H1 (cell line): ENCODE results near the gene RIN2. TPM values are rescaled to one million over a fixed set of nuclear protein-coding genes. Genes with fewer than 3 reads are reported as not detected.

Experiments used
- CTCF ChIA-PET: fragments of 300-600 bp; sonication (Branson Sonifier 250); formaldehyde crosslinking; loops from one replicate; lab custom pipeline; 2021; ENCODE audit not compliant: partially characterized antibody; lab: Charles Lee
- POLR2A ChIA-PET: fragments of 300-600 bp; sonication (Branson Sonifier 250); formaldehyde crosslinking; loops from one replicate; lab custom pipeline; 2021; ENCODE audit warnings: inconsistent platforms; ENCODE audit not compliant: partially characterized antibody; lab: Charles Lee
- DNase-seq, 2 experiments: peaks; one replicate each; pipeline versions ENCODE4 v3.0.0 to v3.0.0-alpha.2; 2010 to 2022; ENCODE audit warnings: low spot score in 2 of 2, low read depth in 1 of 2, mixed read lengths in 1 of 2
- FAIRE-seq: peaks from 2 replicates; lab custom pipeline; 2011; peaks lifted over from hg19 to GRCh38; lab: Jason Lieb, UNC
- H2AFZ ChIP-seq: 2 replicates; pipeline ENCODE4 v1.8.1; 2012; ENCODE audit warnings: low read length, inconsistent platforms
- H2AK5ac ChIP-seq: 2 replicates; pipeline ENCODE4 v1.6.1; 2013; ENCODE audit warnings: low read depth, low read length
- H2BK120ac ChIP-seq: replicated peaks from 2 replicates; pipeline ENCODE3; 2013; ENCODE audit warnings: low read depth, low read length, inconsistent platforms
- H2BK12ac ChIP-seq: 2 replicates; pipeline ENCODE4 v1.6.1; 2013; ENCODE audit warnings: low read depth, low read length
- H2BK15ac ChIP-seq: 2 replicates; pipeline ENCODE4 v1.6.1; 2013; ENCODE audit warnings: low read length
- H2BK20ac ChIP-seq: 2 replicates; pipeline ENCODE4 v1.6.1; 2013; ENCODE audit warnings: low read length
- H2BK5ac ChIP-seq: 2 replicates; pipeline ENCODE4 v1.6.1; 2013; ENCODE audit warnings: low read depth, low read length
- H3K14ac ChIP-seq: 2 replicates; pipeline ENCODE4 v1.6.1; 2013; ENCODE audit warnings: inconsistent platforms; ENCODE audit not compliant: insufficient read length
- H3K18ac ChIP-seq: 2 replicates; pipeline ENCODE4 v1.6.1; 2013; ENCODE audit warnings: low read length; ENCODE audit errors: extremely low read depth
- H3K23ac ChIP-seq: 2 replicates; pipeline ENCODE4 v1.6.1; 2013; ENCODE audit warnings: inconsistent platforms; ENCODE audit not compliant: insufficient read length
- H3K23me2 ChIP-seq: 2 replicates; pipeline ENCODE4 v1.6.1; 2013; ENCODE audit warnings: low read depth, low read length
- H3K27ac ChIP-seq: 2 replicates; pipeline ENCODE4 v1.6.1; 2011; ENCODE audit warnings: low read depth, low read length, inconsistent platforms
- H3K27me3 ChIP-seq, 4 experiments: replicated peaks in 1 of 4; 1 replicate in 1 of 4; 2 replicates in 3 of 4; pipeline versions ENCODE4 v1.6.1 to v1.8.1; 2011 to 2013; ENCODE audit warnings: low read length in 3 of 4, mild to moderate bottlenecking in 3 of 4, inconsistent platforms in 2 of 4, mixed read lengths in 2 of 4, moderate library complexity in 1 of 4; ENCODE audit not compliant: control insufficient read depth in 3 of 4, insufficient read depth in 3 of 4; ENCODE audit errors: extremely low read depth in 1 of 4
- H3K36me3 ChIP-seq, 4 experiments: 2 replicates each; pipeline versions ENCODE4 v1.6.1 to v1.8.1; 2011 to 2013; ENCODE audit warnings: mild to moderate bottlenecking in 4 of 4, low read length in 3 of 4, moderate library complexity in 2 of 4, control low read depth in 1 of 4, inconsistent platforms in 1 of 4; ENCODE audit not compliant: insufficient read depth in 4 of 4, control insufficient read depth in 2 of 4
- H3K4ac ChIP-seq: replicated peaks from 2 replicates; pipeline ENCODE3; 2013; ENCODE audit warnings: low read length, low read depth, mixed read lengths, inconsistent platforms; ENCODE audit not compliant: insufficient read length
- H3K4me1 ChIP-seq, 4 experiments: replicated peaks in 1 of 4; 1 replicate in 1 of 4; 2 replicates in 3 of 4; pipeline versions ENCODE4 v1.6.1 to v1.8.1; 2011 to 2013; ENCODE audit warnings: low read length in 3 of 4, inconsistent platforms in 2 of 4, mixed read lengths in 1 of 4; ENCODE audit not compliant: insufficient read depth in 4 of 4, control insufficient read depth in 3 of 4
- H3K4me2 ChIP-seq, 2 experiments: 2 replicates each; pipeline versions ENCODE4 v1.6.1 to v1.8.1; 2011 to 2013; ENCODE audit warnings: low read depth in 2 of 2, low read length in 2 of 2, control low read depth in 1 of 2, inconsistent platforms in 1 of 2, mild to moderate bottlenecking in 1 of 2; ENCODE audit not compliant: insufficient read depth in 1 of 2
- H3K4me3 ChIP-seq, 4 experiments: fragments of 200-600, 300-600 bp in 1 of 4; sonication (generic), shearing (Covaris generic), sonication (Bioruptor Twin) in 1 of 4; 2 replicates each; pipeline versions ENCODE4 v1.5.1 to v1.8.1; 2011 to 2016; ENCODE audit warnings: low read length in 4 of 4, low read depth in 3 of 4, control low read depth in 2 of 4, inconsistent platforms in 2 of 4, mild to moderate bottlenecking in 2 of 4, mixed read lengths in 1 of 4, moderate library complexity in 1 of 4; ENCODE audit not compliant: insufficient read depth in 2 of 4; ENCODE audit errors: extremely low read depth in 1 of 4
- H3K56ac ChIP-seq: replicated peaks from 2 replicates; pipeline ENCODE3; 2013; ENCODE audit warnings: low read depth, mild to moderate bottlenecking, mixed read lengths, low read length, inconsistent platforms; ENCODE audit not compliant: insufficient read length
- H3K79me1 ChIP-seq: 2 replicates; pipeline ENCODE4 v1.6.1; 2013; ENCODE audit warnings: low read depth, low read length, control low read depth
- H3K79me2 ChIP-seq, 2 experiments: 2 replicates each; pipeline versions ENCODE4 v1.6.1 to v1.8.1; 2012 to 2013; ENCODE audit warnings: low read length in 2 of 2, mild to moderate bottlenecking in 2 of 2, inconsistent platforms in 1 of 2; ENCODE audit not compliant: insufficient read depth in 2 of 2, control insufficient read depth in 1 of 2
- H3K9ac ChIP-seq, 4 experiments: replicated peaks in 1 of 4; 1 replicate in 1 of 4; 2 replicates in 3 of 4; pipeline versions ENCODE4 v1.6.1 to v1.8.1; 2011 to 2013; ENCODE audit warnings: low read depth in 3 of 4, low read length in 3 of 4, control low read depth in 2 of 4, mild to moderate bottlenecking in 2 of 4, moderate library complexity in 2 of 4, inconsistent platforms in 1 of 4; ENCODE audit errors: extremely low read depth in 1 of 4
- H3K9me3 ChIP-seq, 2 experiments: 2 replicates each; pipeline versions ENCODE4 v1.6.1 to v1.8.1; 2012 to 2013; ENCODE audit warnings: mild to moderate bottlenecking in 2 of 2, moderate library complexity in 2 of 2, control low read depth in 1 of 2, inconsistent platforms in 1 of 2, low read depth in 1 of 2, low read length in 1 of 2, mixed read lengths in 1 of 2; ENCODE audit not compliant: insufficient read depth in 2 of 2
- H4K20me1 ChIP-seq, 2 experiments: replicated peaks in 1 of 2; 2 replicates each; pipeline versions ENCODE3 to v1.8.1; 2011 to 2013; ENCODE audit warnings: inconsistent platforms in 2 of 2, low read length in 2 of 2, mild to moderate bottlenecking in 1 of 2; ENCODE audit not compliant: insufficient read depth in 2 of 2, control insufficient read depth in 1 of 2
- H4K5ac ChIP-seq: 2 replicates; pipeline ENCODE4 v1.6.1; 2013; ENCODE audit warnings: low read length, low read depth, mixed read lengths, inconsistent platforms; ENCODE audit not compliant: insufficient read length
- H4K8ac ChIP-seq: 2 replicates; pipeline ENCODE4 v1.8.0; 2013; ENCODE audit warnings: mild to moderate bottlenecking, moderate library complexity, low read length, inconsistent platforms; ENCODE audit not compliant: insufficient read depth; ENCODE audit errors: extremely low read depth
- H4K91ac ChIP-seq: replicated peaks from 2 replicates; pipeline ENCODE3; 2013; ENCODE audit warnings: low read length, mixed read lengths, inconsistent platforms; ENCODE audit not compliant: insufficient read length
- WGBS, 2 experiments: shearing (Covaris generic) in 1 of 2; methylation state at CpG; one replicate each; pipeline versions ENCODE4 v1.1.6 to v1.1.7; 2013 to 2015; ENCODE audit warnings: low lambda C conversion rate in 2 of 2, mixed read lengths in 2 of 2, inconsistent platforms in 1 of 2, low coverage in 1 of 2, missing lambda C conversion rate in 1 of 2; ENCODE audit not compliant: insufficient replicate concordance in 2 of 2, insufficient coverage in 1 of 2, insufficient read length in 1 of 2; ENCODE audit errors: extremely low coverage in 1 of 2, missing lambda C conversion rate in 1 of 2; 5-methylcytosine and 5-hydroxymethylcytosine counted together
- polyA plus RNA-seq, 7 experiments: library from polyadenylated mRNA; depleted of rRNA in 3 of 7; stranded (reverse) in 5 of 7; unstranded in 2 of 7; fragments of >200 nt in 5 of 7; fragments of 200-250 nt in 2 of 7; gene quantifications; 1 replicate in 5 of 7; 2 replicates in 1 of 7; 4 replicates in 1 of 7; pipeline versions ENCODE4 v1.2.1 to v1.2.3, GENCODE V29; 2011 to 2013; ENCODE audit warnings: missing spikeins in 2 of 7, mixed read lengths in 2 of 7
- total RNA-seq: library from RNA; stranded (reverse); fragmentation: NEBNext Ultra II Directional; extraction: Animal tissue kit (Norgen Biotek cat#: 25700); gene quantifications from 2 replicates; pipeline ENCODE4 v1.2.1, GENCODE V29; 2021

The RIN2 gene
- total and polyA plus RNA-seq, 2 of the 8 experiments (the other 6 are each of a cell fraction or from before 2014, with no cell fraction given) = 0.20 to 1.3 TPM

GRCh38 chr20:19806806-19807190 lies 48.7 kb downstream of the RIN2 start:
- POLR2A ChIA-PET = interaction anchor here (1.0 kb wide), 1 partner anchor 20 kb away, joined by 3 read pairs; no protein-coding TSS in a partner anchor
- CTCF ChIA-PET = interaction anchor here (0.9 to 3.5 kb wide), 3 partner anchors 11 to 122 kb away, joined by 3 to 15 read pairs (median 4); no protein-coding TSS in a partner anchor
- no peak overlapping the region for H3K4me2 ChIP-seq

More at GRCh38 chr20:19806806-19807190, 48.7 kb downstream of the RIN2 start:
- H3K27me3 ChIP-seq = no peaks in the 10 kb centered on the region
- H4K20me1 ChIP-seq = no peaks in the 10 kb centered on the region
- H2AFZ ChIP-seq = no peak overlapping the region
- no peak overlapping the region for H3K18ac ChIP-seq
- H3K36me3 ChIP-seq = no peaks in the 10 kb centered on the region
- H3K23me2 ChIP-seq = no peaks in the 10 kb centered on the region
- DNase-seq = no peak
- H2AK5ac ChIP-seq = no peak overlapping the region
- no peak overlapping the region for H2BK120ac ChIP-seq
- no peak overlapping the region for H3K4ac ChIP-seq
- WGBS, 2 experiments = 89% methylated on average over 4 of the region's 4 CpGs; no CpG with 5 or more reads in 1 of the 2 experiments
- H3K79me2 ChIP-seq = no peaks in the 10 kb centered on the region
- no peak overlapping the region for H4K5ac ChIP-seq
- no peak overlapping the region for H3K9ac ChIP-seq
- no peak overlapping the region for H3K23ac ChIP-seq
- H2BK12ac ChIP-seq = no peak overlapping the region
- FAIRE-seq = no peak
- no peak overlapping the region for H4K8ac ChIP-seq
- H2BK20ac ChIP-seq = no peak overlapping the region
- no peaks in the 10 kb centered on the region for H3K79me1 ChIP-seq
- no peak overlapping the region for H2BK15ac ChIP-seq
- no peaks in the 10 kb centered on the region for H3K4me1 ChIP-seq
- H3K4me3 ChIP-seq = no peak overlapping the region
- H2BK5ac ChIP-seq = no peak overlapping the region
- H3K9me3 ChIP-seq = no peaks in the 10 kb centered on the region
- no peak overlapping the region for H3K27ac ChIP-seq
- no peak overlapping the region for H4K91ac ChIP-seq
- no peak overlapping the region for H3K56ac ChIP-seq
- H3K14ac ChIP-seq = no peak overlapping the region
